IPS-NIHi7 (cell line): ENCODE results near the gene ADAM33.

Experiments
- DNase-seq: peaks from one replicate; pipeline ENCODE4 v3.0.0; 2012; ENCODE audit warnings: mixed read lengths; ENCODE audit errors: extremely low spot score

The ADAM33 gene

DNA sequence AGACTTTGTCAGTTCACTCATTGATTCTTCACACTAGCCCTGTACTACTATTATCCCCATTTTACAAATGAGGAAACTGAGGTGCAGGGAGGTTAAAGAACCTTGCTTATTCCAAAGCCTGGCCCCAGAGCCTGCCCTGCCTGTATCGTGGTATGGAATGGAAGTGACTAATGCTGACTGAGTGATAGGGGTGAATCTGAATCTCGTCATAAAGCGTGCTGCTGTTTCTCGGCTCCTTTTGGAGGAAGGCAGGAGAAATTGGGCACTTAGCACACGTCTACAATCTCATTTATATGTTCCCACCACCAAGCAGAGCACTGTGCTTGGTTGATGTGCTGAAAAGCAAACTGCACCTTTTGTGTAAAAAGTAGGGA, 35.8 kb downstream of the ADAM33 start:
- DNase-seq, result no peak

DNA sequence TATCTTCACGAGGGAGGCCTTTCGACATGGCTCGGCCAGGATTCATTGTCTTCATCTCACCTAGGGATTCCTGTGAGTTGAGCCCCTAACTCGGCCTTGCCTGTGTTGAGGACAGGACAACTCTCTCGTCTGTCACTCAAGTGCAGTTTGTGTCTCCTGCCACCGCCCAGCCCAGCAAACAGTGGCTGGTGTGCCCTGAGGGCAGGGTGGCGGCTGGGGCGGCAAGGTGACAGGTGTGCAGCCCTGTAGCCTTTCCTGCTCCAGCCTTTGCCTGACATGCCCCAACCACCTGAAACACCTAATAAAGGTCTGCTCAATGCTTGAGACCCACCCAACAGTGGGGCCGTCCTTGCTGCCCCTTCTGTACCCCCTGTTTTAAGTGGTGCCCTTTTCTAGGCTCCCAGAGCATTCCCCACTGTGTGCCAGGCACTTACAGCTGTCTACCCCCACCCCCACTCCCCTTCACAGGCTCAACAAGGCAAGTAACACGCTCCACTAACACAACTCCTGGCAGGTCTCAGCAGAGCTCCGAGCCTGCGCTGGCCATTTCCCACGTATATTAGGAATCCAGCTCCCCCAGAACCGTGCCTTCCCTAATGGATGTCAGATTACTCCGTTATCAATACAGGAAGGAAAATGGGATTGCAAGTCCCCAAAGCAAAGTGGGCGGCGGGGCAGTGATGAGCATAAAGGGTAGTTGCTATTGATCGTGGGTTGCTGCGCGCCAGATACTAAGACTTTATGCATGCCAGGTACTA, 36.3 kb downstream of the ADAM33 start:
- no peak for DNase-seq

DNA sequence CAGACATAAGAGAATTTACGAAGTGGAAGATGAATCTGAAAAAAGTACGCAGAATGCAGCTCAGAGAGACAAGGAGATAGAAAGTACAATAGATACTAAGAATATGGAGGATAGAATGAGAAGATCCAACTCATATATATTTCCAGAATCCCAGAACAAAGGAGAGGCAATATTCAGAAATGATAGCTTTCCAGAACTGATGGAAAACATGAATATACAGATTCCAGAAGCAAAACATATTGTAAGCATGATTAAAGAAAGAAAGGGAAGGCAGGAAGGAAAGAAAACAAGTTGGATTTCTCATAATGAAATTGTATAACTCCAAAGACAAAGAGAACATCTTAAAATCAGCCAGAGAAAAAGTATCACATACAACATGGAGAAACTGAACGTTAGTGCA, 41.6 kb downstream of the ADAM33 start:
- no peak for DNase-seq

DNA sequence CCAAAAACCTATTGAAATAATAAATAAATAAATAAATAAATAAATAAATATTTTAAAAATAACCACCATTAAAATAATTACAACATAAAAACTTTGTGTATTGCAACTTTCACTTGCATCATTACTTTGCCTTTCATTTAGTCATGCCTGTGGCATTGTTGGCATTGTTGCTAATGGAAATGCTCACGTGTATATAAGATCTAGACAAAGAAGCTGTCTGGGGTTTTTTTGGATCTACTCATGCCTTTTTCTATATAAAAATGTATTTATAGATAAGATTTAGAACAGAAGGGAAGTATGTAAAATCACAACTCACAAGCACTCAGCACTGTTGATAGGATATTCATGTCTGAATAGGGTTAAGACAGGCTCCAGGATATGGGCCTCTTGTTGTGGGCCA, 46.5 kb downstream of the ADAM33 start:
- no peak for DNase-seq

DNA sequence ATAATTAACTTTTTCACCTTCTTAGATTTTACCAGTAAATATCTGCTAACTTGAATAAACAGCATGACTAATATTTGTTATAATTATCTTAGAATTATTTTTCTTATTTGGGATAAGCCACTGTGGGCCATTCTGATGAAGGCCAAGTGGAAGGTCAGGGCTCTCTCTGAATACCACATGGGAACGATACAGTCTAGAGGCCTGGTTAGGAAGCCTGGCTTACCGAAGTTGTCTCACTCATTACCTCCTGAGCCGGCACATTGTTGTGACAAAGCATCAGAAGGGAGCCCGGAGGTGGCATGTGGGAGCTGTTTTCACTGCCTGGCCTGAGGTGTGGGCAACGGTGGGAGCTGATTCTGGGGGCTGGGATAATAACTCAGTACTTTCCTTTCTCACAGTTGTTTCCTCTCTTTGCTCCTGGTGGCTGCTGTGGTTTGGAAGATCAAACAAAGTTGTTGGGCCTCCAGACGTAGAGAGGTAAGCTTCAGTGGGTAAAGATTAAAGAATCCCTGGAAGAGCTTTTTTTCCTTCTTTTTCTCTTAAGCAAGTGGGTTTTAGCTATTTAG, 47.8 kb downstream of the ADAM33 start:
- no peak for DNase-seq

DNA sequence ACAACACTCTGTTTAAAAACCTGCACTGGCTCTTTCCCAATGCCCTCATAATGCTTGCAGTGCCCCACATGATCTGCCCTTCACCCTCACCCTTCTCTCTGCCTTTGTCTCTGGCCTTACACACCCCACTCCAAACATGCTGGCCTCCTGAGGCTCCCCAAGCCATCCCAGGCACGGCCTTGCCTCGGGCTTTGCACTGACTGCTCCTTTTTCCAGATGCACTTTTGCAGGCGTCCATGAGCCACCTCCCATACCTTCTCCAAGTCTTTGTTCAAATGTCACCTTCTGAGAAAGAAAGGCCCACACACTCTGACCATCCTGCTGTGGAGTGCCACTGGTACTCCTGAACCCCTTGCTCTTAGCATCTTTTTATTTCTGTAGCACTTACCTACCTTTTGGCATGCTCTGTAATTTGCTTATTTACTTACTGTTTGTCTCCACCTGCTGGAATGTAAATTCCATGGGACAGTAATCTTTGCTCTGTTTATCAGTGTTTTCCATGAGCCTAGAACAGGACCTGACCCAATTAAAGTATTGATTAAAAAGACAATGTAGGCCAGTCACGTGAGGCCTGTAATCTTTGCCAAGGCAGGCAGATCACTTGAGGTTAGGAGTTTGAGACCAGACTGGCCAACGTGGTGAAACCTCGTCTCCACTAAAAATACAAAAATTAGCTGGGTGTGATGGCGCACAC, 49.4 kb downstream of the ADAM33 start:
- no peak for DNase-seq

DNA sequence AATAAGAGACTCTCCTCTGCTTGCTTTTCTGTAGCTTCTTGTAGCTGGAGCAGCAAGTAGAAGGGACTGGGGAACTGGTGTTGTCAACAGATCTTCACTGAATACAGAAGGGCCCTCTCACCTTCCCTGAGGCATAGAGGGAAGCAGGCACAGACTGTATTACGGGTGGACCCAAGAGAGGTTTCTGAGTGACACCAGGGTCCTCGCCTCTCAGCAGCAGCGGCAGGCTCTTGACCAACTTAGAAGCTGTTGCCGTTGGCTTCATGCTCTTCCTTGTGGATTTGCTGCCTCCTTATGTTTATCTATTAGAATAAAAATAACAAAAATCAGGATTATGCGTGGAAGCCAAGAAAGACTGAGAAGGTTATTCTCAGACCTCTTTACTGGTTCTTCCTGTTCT, 50.3 kb downstream of the ADAM33 start:
- no peak for DNase-seq

DNA sequence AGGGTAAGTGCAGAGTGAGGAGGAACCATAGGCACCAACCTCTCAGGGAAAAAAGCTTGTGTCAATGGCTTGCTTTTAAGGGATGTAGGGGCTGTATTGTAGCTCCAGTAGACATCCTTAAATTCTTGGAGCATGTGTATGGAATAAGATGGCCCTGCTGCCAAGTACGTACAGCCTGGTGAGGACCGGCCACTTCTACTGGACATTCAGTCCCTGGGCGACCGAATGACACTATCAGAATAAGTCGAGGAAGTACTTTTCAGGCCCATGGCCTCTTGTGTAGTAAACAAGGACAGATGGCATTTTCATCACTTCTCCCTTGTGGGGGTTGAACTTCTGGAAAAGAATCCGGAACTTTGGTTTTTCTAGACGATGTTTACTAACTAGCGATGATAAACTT, 51.4 kb downstream of the ADAM33 start:
- DNase-seq, result no peak

DNA sequence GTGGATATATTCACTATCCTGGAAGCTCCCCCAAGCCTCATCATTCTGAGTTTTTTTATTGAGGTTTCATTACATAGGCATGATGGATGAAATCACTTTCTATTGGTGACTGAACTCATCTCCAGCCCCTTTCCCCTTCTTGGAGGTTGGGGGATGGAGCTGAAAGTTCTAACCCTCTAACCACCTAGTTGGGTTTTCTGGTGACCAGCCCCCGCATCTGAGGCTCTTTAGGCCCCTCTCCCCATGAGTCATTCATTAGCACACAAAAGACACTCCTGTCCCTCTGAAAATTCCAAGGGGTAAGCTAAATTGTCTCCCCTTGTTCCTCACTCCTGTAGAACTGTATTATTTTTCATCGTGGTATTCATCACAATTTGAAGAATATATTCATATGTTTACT, 51.9 kb downstream of the ADAM33 start:
- DNase-seq, result no peak

DNA sequence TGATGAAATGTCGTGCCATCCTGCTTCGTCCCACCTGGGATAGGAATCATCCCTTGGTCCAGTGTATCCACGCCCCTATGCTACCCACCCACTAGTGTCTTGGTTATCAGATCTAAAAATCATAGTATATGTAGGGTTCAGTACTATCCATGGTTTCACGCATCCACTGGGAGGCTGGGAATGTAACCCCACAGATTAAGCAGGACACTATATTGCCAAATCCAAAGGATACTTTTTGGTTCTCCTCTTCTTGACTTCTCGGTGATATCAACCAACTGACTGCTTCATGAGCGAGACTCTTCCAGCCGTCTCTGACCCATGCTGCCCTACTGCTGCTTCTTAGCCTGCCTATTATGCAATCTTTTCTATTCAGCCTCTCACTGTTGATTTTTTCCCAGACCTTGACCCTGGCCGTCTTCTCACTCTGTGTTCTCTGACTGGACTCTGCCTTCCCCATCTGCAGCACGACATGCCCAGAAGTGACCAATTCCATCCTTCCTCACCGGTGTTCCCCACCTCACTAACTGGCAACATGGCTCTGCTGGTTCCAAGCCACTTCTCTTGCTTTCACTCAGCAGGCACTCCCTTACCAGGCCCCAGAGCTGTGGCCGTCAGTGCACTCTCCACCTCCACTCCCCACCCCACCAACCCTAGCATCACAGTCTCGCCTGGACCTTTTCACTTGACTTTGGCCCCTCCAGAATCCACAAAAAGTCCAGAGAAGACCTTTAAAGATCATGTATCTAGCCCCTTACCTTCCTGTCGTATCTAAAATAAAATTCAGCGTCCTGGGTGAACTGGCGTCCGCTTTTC, 53.1 kb downstream of the ADAM33 start:
- no peak for DNase-seq

DNA sequence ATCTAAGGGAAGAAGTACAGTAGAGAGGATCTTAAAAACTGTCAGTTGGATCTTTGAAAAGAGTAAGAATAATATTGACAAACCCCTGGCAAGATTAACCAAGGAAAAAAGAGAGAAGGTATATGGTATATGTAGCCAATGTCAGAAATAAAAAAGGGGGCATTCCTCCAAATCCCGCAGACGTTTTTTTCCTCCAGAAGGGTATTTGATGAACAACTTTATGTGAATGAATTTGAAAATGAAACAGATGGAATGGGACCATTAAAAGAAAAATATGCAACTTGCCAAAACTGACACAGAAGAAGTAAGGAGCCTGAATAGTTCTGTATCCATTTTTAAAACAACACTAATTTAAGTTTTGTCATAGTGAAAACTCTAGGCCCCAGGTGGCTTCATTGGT, 54.3 kb downstream of the ADAM33 start:
- no peak for DNase-seq

DNA sequence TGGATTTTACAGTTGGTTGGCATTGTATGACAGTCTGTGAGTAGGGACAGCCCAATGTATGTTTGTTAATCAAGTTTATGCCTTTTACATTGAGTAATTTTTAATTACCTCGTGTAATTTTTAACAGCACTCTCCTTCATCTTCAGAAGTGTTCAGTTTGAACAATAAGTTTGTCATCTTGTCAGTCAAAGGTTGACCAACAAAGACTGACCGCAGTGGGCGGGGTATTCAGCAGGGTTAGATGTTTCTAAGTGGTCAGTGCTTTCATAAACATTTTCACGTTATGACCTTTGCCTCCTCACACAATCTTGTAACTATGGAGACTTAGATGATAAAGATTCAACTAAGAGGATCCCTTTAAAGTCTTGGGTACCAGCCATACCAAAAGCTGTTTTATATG, 59.4 kb downstream of the ADAM33 start:
- DNase-seq, result no peak

DNA sequence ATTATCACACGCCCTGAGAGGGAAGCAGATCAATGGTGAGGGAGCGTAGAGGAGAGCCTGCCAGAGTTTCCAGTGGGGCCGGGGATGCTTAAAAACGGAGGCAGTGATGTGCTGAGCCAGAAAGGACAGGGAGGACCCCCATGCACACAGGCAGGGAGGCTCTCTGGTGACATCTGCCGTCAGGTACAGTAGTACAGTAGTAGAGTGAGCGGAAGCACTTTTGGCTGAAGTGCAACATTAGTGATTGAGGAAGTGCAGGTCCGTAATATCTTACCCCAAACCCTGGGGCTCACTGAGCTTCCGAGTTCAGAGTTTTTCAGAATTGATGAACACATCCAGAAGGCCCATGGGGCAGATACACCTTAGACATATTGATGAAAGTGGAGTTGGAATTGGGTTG, 60.7 kb downstream of the ADAM33 start:
- peak; percentile 54 for DNase-seq
